NCI-H1105 (cell line): ENCODE results near the gene EFNB2.

Experiments used
- DNase-seq: peaks from one replicate; lab custom pipeline; 2025; lab: John Stamatoyannopoulos, UW

The EFNB2 gene

GRCh38 chr13:106449096-106449495, 86.4 kb downstream of the EFNB2 start:
- peak; percentile 85 for DNase-seq

GRCh38 chr13:106445996-106446395, 89.5 kb downstream of the EFNB2 start:
- DNase-seq: no peak

GRCh38 chr13:106443607-106444322, 91.7 kb downstream of the EFNB2 start:
- no peak for DNase-seq

- DNase-seq: peak; percentile 51
These were observed 94.6 kb downstream of the EFNB2 start for GRCh38 chr13:106440866-106441265.
